Endothelial cell of umbilical vein (primary cell): ENCODE measurements around the gene LHX3. TPM values are rescaled to one million over a fixed set of nuclear protein-coding genes. Genes with fewer than 3 reads are reported as not detected.

Experiments used
- BruUV-seq: library from RNA; stranded (reverse); fragments of 400-500 nt; replicated peaks from 2 replicates; lab custom pipeline; 2021; lab: Mats Ljungman, UMichigan
- CTCF ChIA-PET: fragments of 300-600, 350-600 bp; sonication (Branson Sonifier 250); formaldehyde crosslinking; loops from one replicate; lab custom pipeline; 2021; ENCODE audit warnings: antibody characterized with exemption, inconsistent platforms; lab: Charles Lee
- POLR2A ChIA-PET: fragments of 300-600, 350-600 bp; sonication (Branson Sonifier 250); formaldehyde crosslinking; loops from one replicate; lab custom pipeline; 2021; ENCODE audit warnings: antibody characterized with exemption, inconsistent platforms; lab: Charles Lee
- DNase-seq: peaks from one replicate; pipeline ENCODE4 v3.0.0-alpha.2; 2011; ENCODE audit warnings: low read depth, low spot score
- FAIRE-seq: peaks from 2 replicates; lab custom pipeline; 2011; peaks lifted over from hg19 to GRCh38; lab: Jason Lieb, UNC
- H2AFZ ChIP-seq: 2 replicates; pipeline ENCODE4 v1.6.0; 2012; ENCODE audit warnings: low read depth, low read length, control low read depth, inconsistent platforms
- H3K27ac ChIP-seq: 2 replicates; pipeline ENCODE4 v1.5.1; 2011; ENCODE audit warnings: low read depth, mild to moderate bottlenecking, control low read depth, low read length, moderate library complexity; ENCODE audit not compliant: insufficient read depth
- H3K27me3 ChIP-seq, 2 experiments: 2 replicates each; pipeline versions ENCODE4 v1.6.0 to v1.6.1; 2011; ENCODE audit warnings: low read length in 2 of 2, mixed read lengths in 1 of 2; ENCODE audit not compliant: control insufficient read depth in 2 of 2, insufficient read depth in 2 of 2
- H3K36me3 ChIP-seq, 2 experiments: 2 replicates in 1 of 2; 3 replicates in 1 of 2; pipeline ENCODE4 v1.5.1; 2011; ENCODE audit warnings: low read length in 2 of 2, mild to moderate bottlenecking in 1 of 2, moderate library complexity in 1 of 2; ENCODE audit not compliant: control insufficient read depth in 2 of 2, insufficient read depth in 2 of 2; ENCODE audit errors: extremely low read depth in 1 of 2
- H3K4me1 ChIP-seq: 3 replicates; pipeline ENCODE4 v1.5.1; 2011; ENCODE audit warnings: mild to moderate bottlenecking, low read length; ENCODE audit not compliant: control insufficient read depth, insufficient read depth; ENCODE audit errors: extremely low read depth
- H3K4me2 ChIP-seq: 2 replicates; pipeline ENCODE4 v1.6.1; 2011; ENCODE audit warnings: low read length, control low read depth, mixed read lengths; ENCODE audit not compliant: insufficient read depth
- H3K4me3 ChIP-seq, 3 experiments: fragments of 200-600 bp in 1 of 3; sonication (generic), shearing (Covaris generic) in 1 of 3; replicated peaks in 1 of 3; 2 replicates each; pipeline ENCODE4 v1.5.1; 2011 to 2016; ENCODE audit warnings: control low read depth in 3 of 3, low read length in 3 of 3, mild to moderate bottlenecking in 2 of 3, inconsistent platforms in 1 of 3, low read depth in 1 of 3, moderate library complexity in 1 of 3; ENCODE audit not compliant: insufficient read depth in 1 of 3
- H3K79me2 ChIP-seq: 2 replicates; pipeline ENCODE4 v1.6.0; 2012; ENCODE audit warnings: low read length, inconsistent platforms; ENCODE audit not compliant: control insufficient read depth, insufficient read depth
- H3K9ac ChIP-seq: replicated peaks from 2 replicates; pipeline ENCODE3; 2011; ENCODE audit warnings: low read length, control low read depth; ENCODE audit not compliant: insufficient read depth; ENCODE audit errors: extremely low read depth
- H3K9me1 ChIP-seq: replicated peaks from 3 replicates; pipeline ENCODE4 v1.6.0; 2011; ENCODE audit warnings: mild to moderate bottlenecking, low read length; ENCODE audit not compliant: control insufficient read depth, insufficient read depth; ENCODE audit errors: extremely low read depth
- H3K9me3 ChIP-seq: replicated peaks from 2 replicates; pipeline ENCODE4 v1.5.1; 2012; ENCODE audit warnings: low read length, inconsistent platforms; ENCODE audit not compliant: control insufficient read depth, insufficient read depth
- H4K20me1 ChIP-seq: replicated peaks from 2 replicates; pipeline ENCODE3; 2011; ENCODE audit warnings: mild to moderate bottlenecking, low read length; ENCODE audit not compliant: control insufficient read depth, insufficient read depth; ENCODE audit errors: extremely low read depth
- EZH2 ChIP-seq: IDR thresholded peaks from 2 replicates; pipeline ENCODE4 v1.6.1; 2012; ENCODE audit warnings: borderline replicate concordance, low read depth, mild to moderate bottlenecking, moderate library complexity, low read length, inconsistent platforms; ENCODE audit not compliant: severe bottlenecking
- FOS ChIP-seq: IDR thresholded peaks from 2 replicates; pipeline ENCODE4 v1.6.1; 2011; ENCODE audit warnings: mild to moderate bottlenecking, low read length, moderate library complexity, borderline replicate concordance; ENCODE audit not compliant: insufficient read depth
- GATA2 ChIP-seq: IDR thresholded peaks from 2 replicates; pipeline ENCODE4 v1.7.0; 2011; ENCODE audit warnings: low read depth, mild to moderate bottlenecking, moderate library complexity, mixed read lengths, low read length; ENCODE audit not compliant: insufficient read length, insufficient read depth
- JUN ChIP-seq: IDR thresholded peaks from 2 replicates; pipeline ENCODE4 v1.6.1; 2011; ENCODE audit warnings: borderline replicate concordance, low read depth; ENCODE audit not compliant: insufficient read length, insufficient read depth
- MYC ChIP-seq: IDR thresholded peaks from one replicate; pipeline ENCODE4 v1.6.1; 2011; ENCODE audit warnings: mild to moderate bottlenecking, low read depth, low read length
- POLR2AphosphoS5 ChIP-seq: IDR thresholded peaks from 2 replicates; pipeline ENCODE4 v1.6.1; 2012; ENCODE audit warnings: low read depth, mild to moderate bottlenecking, control low read depth, low read length, moderate library complexity; ENCODE audit not compliant: insufficient read depth
- dilution Hi-C: fragments of 300-500 bp; cut with MboI; formaldehyde crosslinking; loops from one replicate; pipeline ENCODE4 v1.15.0; 2019; ENCODE audit warnings: low sequenced_read_pairs; ENCODE audit not compliant: extremely low pct_ligation_motif_present
- intact Hi-C: fragments of 100-400 bp; cut with micrococcal nuclease; formaldehyde crosslinking; loops from one replicate; pipeline ENCODE4 v1.10.0; 2022
- polyA plus RNA-seq, 4 experiments: library from polyadenylated mRNA; depleted of rRNA in 3 of 4; stranded (reverse) in 3 of 4; unstranded in 1 of 4; fragments of >200 nt; gene quantifications; 2 replicates each; pipeline versions ENCODE4 v1.2.1 to v1.2.3, GENCODE V29; 2011 to 2012; ENCODE audit warnings: missing spikeins in 1 of 4
- total RNA-seq: library from RNA; stranded (reverse); gene quantifications from 2 replicates; pipeline ENCODE4 v1.2.3, GENCODE V29; 2021
- TF ChIP-seq, protein P1 (sequence below): IDR thresholded peaks from 2 replicates; pipeline ENCODE4 v1.6.1; 2011; ENCODE audit not compliant: insufficient read depth, insufficient read length
- TF ChIP-seq, protein P2 (sequence below), 2 donors: IDR thresholded peaks; 1 replicate in 1 of 2; 2 replicates in 1 of 2; pipeline ENCODE4 v1.5.1; 2011; ENCODE audit warnings: low read length in 2 of 2, mild to moderate bottlenecking in 2 of 2, moderate library complexity in 2 of 2, control low read depth in 1 of 2, inconsistent platforms in 1 of 2, low read depth in 1 of 2; ENCODE audit not compliant: insufficient read depth in 1 of 2; ENCODE audit errors: extremely low read depth in 1 of 2

The LHX3 gene
- total and polyA plus RNA-seq, 2 donors (not counting 3 experiments of a cell fraction or from before 2014, with no cell fraction given) = not detected

DNA sequence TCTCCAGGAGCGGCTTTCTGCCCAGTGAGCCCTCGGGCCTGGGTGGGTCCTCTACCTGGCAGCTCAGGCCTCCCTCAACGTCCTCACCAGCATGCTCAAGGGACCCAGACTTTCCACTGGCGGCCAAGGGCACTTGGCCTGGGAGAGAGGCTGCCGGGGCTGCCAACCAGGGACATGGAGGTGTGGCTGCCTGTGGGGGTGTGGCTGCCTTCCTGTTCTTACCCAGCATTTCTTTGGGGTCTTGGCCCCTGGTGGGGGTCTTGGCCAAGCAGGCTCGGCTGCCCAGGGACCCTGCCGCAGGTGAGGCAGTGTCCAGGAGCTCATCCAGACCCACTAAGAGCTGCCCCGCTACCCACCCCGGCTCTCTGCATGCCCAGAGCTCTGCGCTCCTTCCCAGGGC lies 47.9 kb upstream of the LHX3 start:
- Histone ChIP-seq H3K9me3 (no peaks in the 10 kb centered on the region), H4K20me1 (no peaks in the 10 kb centered on the region), H3K27me3 (peaks cover 0 to 4% of the 10 kb centered on the region in 2 experiments), H3K36me3 (no peaks in the 10 kb centered on the region), H3K27ac (no peak overlapping the region), H3K4me2 (no peak overlapping the region), H2AFZ (no peak overlapping the region), H3K4me3 (no peak overlapping the region), H3K9me1 (no peaks in the 10 kb centered on the region), H3K4me1 (no peaks in the 10 kb centered on the region), H3K79me2 (no peaks in the 10 kb centered on the region), H3K9ac (no peak overlapping the region)
- TF ChIP-seq MYC (no peak), JUN (no peak), GATA2 (no peak), EZH2 (no peak), FOS (no peak)
- dilution Hi-C loops (no loop called here), intact Hi-C loops (no loop called here)
- POLR2A ChIA-PET = no interaction called here
- no peak for DNase-seq
- FAIRE-seq = no peak
- CTCF ChIA-PET = no interaction called here
- BruUV-seq = no TSS peak

DNA sequence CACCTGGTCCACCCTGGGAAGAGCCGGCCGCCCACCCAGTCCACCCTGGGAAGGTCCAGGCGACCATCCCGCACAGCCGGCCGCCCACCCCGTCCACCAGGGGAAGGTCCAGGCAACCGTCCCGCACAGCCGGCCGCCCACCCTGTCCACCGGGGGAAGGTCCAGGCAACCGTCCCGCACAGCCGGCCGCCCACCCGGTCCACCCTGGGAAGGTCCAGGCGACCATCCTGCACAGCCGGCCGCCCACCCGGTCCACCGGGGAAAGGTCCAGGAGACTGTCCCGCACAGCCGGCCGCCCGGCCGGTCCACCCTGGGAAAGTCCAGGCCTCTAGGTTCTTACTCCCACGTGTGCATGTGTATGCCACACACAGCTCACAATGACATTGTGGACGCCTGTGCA lies 47.4 kb upstream of the LHX3 start:
- H3K9me3 ChIP-seq = no peaks in the 10 kb centered on the region
- no peaks in the 10 kb centered on the region for H3K79me2 ChIP-seq
- ChIA-PET POLR2A (no interaction called here), CTCF (no interaction called here)
- H2AFZ ChIP-seq = no peak overlapping the region
- no peak overlapping the region for H3K27ac ChIP-seq
- H3K4me3 ChIP-seq = no peak overlapping the region
- no peak overlapping the region for H3K9ac ChIP-seq
- H4K20me1 ChIP-seq = no peaks in the 10 kb centered on the region
- dilution Hi-C loops = no loop called here
- H3K4me2 ChIP-seq = no peak overlapping the region
- no peaks in the 10 kb centered on the region for H3K4me1 ChIP-seq
- BruUV-seq = no TSS peak
- TF ChIP-seq GATA2 (no peak), JUN (no peak), POLR2AphosphoS5 (no peak), FOS (no peak), MYC (no peak)
- TF ChIP-seq, protein P1, sequence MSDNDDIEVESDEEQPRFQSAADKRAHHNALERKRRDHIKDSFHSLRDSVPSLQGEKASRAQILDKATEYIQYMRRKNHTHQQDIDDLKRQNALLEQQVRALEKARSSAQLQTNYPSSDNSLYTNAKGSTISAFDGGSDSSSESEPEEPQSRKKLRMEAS = no peak
- TF ChIP-seq, protein P2, sequence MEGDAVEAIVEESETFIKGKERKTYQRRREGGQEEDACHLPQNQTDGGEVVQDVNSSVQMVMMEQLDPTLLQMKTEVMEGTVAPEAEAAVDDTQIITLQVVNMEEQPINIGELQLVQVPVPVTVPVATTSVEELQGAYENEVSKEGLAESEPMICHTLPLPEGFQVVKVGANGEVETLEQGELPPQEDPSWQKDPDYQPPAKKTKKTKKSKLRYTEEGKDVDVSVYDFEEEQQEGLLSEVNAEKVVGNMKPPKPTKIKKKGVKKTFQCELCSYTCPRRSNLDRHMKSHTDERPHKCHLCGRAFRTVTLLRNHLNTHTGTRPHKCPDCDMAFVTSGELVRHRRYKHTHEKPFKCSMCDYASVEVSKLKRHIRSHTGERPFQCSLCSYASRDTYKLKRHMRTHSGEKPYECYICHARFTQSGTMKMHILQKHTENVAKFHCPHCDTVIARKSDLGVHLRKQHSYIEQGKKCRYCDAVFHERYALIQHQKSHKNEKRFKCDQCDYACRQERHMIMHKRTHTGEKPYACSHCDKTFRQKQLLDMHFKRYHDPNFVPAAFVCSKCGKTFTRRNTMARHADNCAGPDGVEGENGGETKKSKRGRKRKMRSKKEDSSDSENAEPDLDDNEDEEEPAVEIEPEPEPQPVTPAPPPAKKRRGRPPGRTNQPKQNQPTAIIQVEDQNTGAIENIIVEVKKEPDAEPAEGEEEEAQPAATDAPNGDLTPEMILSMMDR (IDR thresholded peaks at IDR 0.05; ENCODE audit: extremely low read depth in 1 of 2, insufficient read depth in 1 of 2, low read depth in 1 of 2, low read length in 2 of 2) = no peak
- H3K27me3 ChIP-seq = peaks cover 0 to 4% of the 10 kb centered on the region in 2 experiments
- no peak for FAIRE-seq
- H3K36me3 ChIP-seq = no peaks in the 10 kb centered on the region
- intact Hi-C loops = no loop called here
- no peak for DNase-seq
- H3K9me1 ChIP-seq = no peaks in the 10 kb centered on the region
